ENCODE results near the gene IGSF23.

DNA sequence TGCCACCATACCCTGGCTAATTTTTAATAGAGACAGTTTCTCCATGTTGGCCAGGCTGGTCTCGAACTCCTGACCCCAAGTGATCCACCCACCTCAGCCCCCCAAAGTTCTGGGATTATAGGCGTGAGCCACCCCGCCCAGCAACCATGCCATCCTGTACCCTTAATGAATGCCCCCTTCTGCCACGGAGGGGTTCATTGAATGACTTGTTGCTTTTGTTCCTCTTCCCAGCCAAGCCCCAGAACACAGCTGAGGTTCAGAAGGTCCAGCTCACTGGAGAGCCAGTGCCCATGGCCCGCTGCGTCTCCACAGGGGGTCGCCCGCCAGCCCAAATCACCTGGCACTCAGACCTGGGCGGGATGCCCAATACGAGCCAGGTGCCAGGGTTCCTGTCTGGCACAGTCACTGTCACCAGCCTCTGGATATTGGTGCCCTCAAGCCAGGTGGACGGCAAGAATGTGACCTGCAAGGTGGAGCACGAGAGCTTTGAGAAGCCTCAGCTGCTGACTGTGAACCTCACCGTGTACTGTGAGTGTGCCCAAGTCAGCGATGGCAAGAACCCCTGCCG is 36.3 kb downstream of the IGSF23 start:
- TF ChIP-seq CTCF (conservative IDR thresholded peaks at IDR 0.05): no peak
- TF ChIP-seq EZH2 (IDR thresholded peaks at IDR 0.05; ENCODE audit: low read depth): no peak
